NCI-H1092 treated with DMSO at 0.1 percent for 48 hours (cell line): ENCODE results near the gene NPFFR1.
"Not testable (repeated sequence)": the region's sequence is repeated elsewhere in the genome, so short reads cannot be mapped to it uniquely, and the experiment has no call there.

Experiments
- DNase-seq: peaks from one replicate; lab custom pipeline; 2025; lab: John Stamatoyannopoulos, UW

The NPFFR1 gene

GRCh38 chr10:70222811-70223447 lies 60.9 kb downstream of the NPFFR1 start:
- DNase-seq = not testable (repeated sequence)

GRCh38 chr10:70222340-70222794 lies 61.4 kb downstream of the NPFFR1 start:
- no peak for DNase-seq

GRCh38 chr10:70221030-70221429 lies 62.8 kb downstream of the NPFFR1 start:
- DNase-seq = no peak

- DNase-seq = no peak
Measured at GRCh38 chr10:70212879-70213278, 70.9 kb downstream of the NPFFR1 start.

- no peak for DNase-seq
Measured at GRCh38 chr10:70212277-70212676, 71.5 kb downstream of the NPFFR1 start.

- no peak for DNase-seq
Measured at GRCh38 chr10:70206762-70207161, 77.0 kb downstream of the NPFFR1 start.

- DNase-seq = no peak
Measured at GRCh38 chr10:70201105-70201504, 82.7 kb downstream of the NPFFR1 start.

DNA sequence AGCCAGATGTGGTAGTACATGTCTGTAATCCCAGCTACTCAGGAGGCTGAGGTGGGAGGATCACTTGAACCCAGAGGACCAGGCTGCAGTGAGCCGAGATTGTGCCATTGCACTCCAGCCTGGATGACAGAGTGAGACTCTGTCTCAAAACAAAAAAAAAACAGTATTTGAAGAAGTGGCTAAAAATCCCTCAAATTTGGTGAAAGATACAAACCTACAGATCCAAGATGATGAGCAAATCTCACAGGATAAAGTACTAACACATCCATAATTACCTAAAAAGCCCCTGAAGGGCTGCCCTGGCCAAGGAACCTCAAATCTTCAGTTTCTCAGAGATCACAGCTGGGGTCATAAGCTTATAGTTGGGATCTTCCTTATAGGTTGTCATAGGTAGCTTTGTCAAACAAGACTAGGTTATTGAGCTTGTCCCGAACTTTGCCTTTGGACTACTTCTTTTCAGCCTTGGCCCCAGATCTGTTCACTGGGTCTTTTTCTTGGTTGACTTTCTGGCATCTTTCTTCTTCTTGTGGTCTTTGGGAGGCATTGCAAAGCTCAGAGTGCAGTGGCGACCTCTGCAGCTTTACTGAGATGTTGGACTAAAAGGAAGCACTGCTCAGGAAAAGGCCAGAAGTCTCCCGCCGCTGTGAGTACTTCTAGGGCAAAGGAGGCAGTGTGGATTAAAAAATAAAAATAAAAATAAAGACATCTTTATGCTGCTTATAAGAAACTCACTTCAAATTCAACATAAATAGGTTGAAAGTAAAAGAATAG lies 84.9 kb downstream of the NPFFR1 start:
- DNase-seq = no peak
